Left lung (tissue), 10 donors: Measurements from ENCODE around the gene FHL2. TPM values are rescaled to one million over a fixed set of nuclear protein-coding genes. Genes with fewer than 3 reads are reported as not detected.

Source experiments
- ATAC-seq: fragments of 200-7000 bp; cut with Tn5 transposase; one replicate; pipeline ENCODE4 v1.9.1; 2020; ENCODE audit warnings: moderate library complexity
- DNase-seq, 4 donors: peaks; one replicate each; pipeline ENCODE4 v3.0.0-alpha.2; 2013 to 2020
- H3K27ac ChIP-seq, 2 donors: fragments of 200-600 bp; sonication (generic) in 1 of 2; one replicate each; pipeline versions ENCODE4 v1.5.0 to v1.8.0; 2020 to 2021
- H3K27me3 ChIP-seq, 2 donors: fragments of 200-600 bp; sonication (generic) in 1 of 2; one replicate each; pipeline versions ENCODE4 v1.5.0 to v1.8.0; 2020 to 2021
- H3K36me3 ChIP-seq, 2 donors: fragments of 200-600 bp; sonication (generic) in 1 of 2; one replicate each; pipeline versions ENCODE4 v1.5.0 to v1.8.0; 2020 to 2021
- H3K4me1 ChIP-seq, 2 donors: fragments of 200-600 bp; one replicate each; pipeline ENCODE4 v1.8.0; 2021
- H3K4me3 ChIP-seq, 2 donors: fragments of 200-600 bp; sonication (generic) in 1 of 2; one replicate each; pipeline versions ENCODE4 v1.5.0 to v1.8.0; 2020 to 2021; ENCODE audit warnings: mild to moderate bottlenecking in 1 of 2
- H3K9me3 ChIP-seq, 2 donors: fragments of 200-600 bp; sonication (generic) in 1 of 2; one replicate each; pipeline versions ENCODE4 v1.5.0 to v1.8.0; 2020 to 2021
- intact Hi-C, 2 donors: fragments of 100-400 bp; cut with DNase I; formaldehyde crosslinking; loops; one replicate each; pipeline versions ENCODE4 v1.11.2 to v1.14.2; 2022
- polyA plus RNA-seq, 6 donors: library from polyadenylated mRNA; unstranded; fragments of 120-200 nt; gene quantifications; one replicate each; pipeline ENCODE4 v1.2.1, GENCODE V29; 2013; ENCODE audit not compliant: insufficient read length in 6 of 6
- total RNA-seq, 2 donors: library from RNA; stranded (reverse); fragmentation: NEBNext Ultra II Directional; extraction: Animal tissue kit (Norgen Biotek cat#: 25700); gene quantifications; one replicate each; pipeline ENCODE4 v1.2.1, GENCODE V29; 2021
- TF ChIP-seq, protein P1 (sequence below), 2 donors: fragments of 200-600 bp; sonication (generic) in 1 of 2; IDR thresholded peaks; one replicate each; pipeline versions ENCODE4 v1.5.0 to v1.8.0; 2021; ENCODE audit warnings: antibody characterized with exemption in 2 of 2
- donor health status: DM: no; HTN: yes; CAD: no.
- donor health status: DM: no; HTN: no; CAD: no.

FHL2 gene
- total and polyA plus RNA-seq, 8 donors = 5.0 to 30.1 (median 6.6) TPM

DNA sequence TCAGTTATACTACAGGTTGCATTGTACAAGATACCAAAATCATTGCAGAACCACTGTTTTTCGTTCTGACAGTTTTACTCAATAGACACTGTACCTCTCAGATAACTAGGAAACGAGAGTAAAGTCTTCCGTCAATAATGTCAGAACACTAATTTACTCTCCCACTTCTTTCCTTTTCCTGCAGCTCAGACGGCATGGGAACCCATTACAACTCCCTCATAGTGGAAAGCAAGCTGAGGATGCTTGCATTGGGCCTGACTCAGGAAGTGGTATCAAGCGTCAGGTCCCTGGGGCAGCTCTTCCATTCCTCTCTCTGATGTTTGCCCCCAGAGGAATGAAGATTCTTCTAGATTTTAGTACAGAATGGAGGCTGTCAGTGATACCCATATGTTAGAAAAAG is 23.9 kb upstream of the FHL2 start:
- H3K36me3 ChIP-seq = no peaks in the 10 kb centered on the region
- ATAC-seq = no peak
- H3K9me3 ChIP-seq = no peaks in the 10 kb centered on the region
- no peak overlapping the region for H3K4me3 ChIP-seq
- peaks cover 0 to 8% of the 10 kb centered on the region in 2 donors for H3K27me3 ChIP-seq
- no peak for DNase-seq
- H3K4me1 ChIP-seq = no peaks in the 10 kb centered on the region
- H3K27ac ChIP-seq = no peak overlapping the region
- intact Hi-C loops = no loop called here
- TF ChIP-seq, protein P1, sequence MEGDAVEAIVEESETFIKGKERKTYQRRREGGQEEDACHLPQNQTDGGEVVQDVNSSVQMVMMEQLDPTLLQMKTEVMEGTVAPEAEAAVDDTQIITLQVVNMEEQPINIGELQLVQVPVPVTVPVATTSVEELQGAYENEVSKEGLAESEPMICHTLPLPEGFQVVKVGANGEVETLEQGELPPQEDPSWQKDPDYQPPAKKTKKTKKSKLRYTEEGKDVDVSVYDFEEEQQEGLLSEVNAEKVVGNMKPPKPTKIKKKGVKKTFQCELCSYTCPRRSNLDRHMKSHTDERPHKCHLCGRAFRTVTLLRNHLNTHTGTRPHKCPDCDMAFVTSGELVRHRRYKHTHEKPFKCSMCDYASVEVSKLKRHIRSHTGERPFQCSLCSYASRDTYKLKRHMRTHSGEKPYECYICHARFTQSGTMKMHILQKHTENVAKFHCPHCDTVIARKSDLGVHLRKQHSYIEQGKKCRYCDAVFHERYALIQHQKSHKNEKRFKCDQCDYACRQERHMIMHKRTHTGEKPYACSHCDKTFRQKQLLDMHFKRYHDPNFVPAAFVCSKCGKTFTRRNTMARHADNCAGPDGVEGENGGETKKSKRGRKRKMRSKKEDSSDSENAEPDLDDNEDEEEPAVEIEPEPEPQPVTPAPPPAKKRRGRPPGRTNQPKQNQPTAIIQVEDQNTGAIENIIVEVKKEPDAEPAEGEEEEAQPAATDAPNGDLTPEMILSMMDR (IDR thresholded peaks at IDR 0.05) = no peak

DNA sequence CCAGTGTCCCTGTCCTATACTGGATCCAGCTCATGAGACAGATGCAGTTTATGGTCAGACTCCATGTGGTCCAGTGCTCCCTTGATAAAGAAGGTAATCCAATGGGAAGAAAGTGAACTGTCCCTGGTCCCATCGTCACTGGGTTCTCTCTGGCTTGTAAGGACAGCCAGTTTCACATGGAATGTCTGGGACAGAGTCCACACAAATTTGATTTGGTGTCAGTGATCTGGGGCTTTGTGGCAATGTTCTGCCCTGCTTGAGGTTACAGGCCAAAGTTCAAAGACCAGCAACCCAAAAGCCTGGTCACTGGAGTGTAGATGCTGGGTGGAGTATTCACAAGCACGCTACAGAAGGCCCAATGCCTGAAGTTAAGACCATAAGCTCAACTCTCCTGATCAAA is 22.2 kb upstream of the FHL2 start:
- Histone ChIP-seq H3K9me3 (no peaks in the 10 kb centered on the region), H3K27me3 (no peaks in the 10 kb centered on the region), H3K4me3 (no peak overlapping the region), H3K36me3 (no peaks in the 10 kb centered on the region), H3K27ac (no peak overlapping the region), H3K4me1 (no peaks in the 10 kb centered on the region)
- TF ChIP-seq, protein P1 (IDR thresholded peaks at IDR 0.05) = no peak
- DNase-seq (no peak), ATAC-seq (no peak)
- intact Hi-C loops = no loop called here

DNA sequence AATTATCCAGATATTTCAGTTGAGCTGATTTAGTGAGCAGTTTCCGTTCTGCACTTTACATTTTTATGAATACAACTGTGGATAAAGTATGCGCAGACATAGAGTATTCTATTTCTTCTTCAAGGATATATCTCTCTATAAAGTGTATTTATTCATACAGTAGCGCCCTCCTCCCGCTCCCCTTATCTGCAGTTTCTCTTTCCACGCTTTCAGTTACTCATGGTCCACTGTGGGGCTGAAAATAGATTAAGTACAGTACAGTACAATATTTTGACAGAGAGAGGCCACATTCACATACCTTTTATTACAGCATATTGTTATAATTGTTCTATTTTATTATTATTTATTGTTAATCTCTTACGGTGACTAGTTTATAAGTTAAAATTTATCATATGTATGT is 19.7 kb upstream of the FHL2 start:
- no peak overlapping the region for H3K27ac ChIP-seq

DNA sequence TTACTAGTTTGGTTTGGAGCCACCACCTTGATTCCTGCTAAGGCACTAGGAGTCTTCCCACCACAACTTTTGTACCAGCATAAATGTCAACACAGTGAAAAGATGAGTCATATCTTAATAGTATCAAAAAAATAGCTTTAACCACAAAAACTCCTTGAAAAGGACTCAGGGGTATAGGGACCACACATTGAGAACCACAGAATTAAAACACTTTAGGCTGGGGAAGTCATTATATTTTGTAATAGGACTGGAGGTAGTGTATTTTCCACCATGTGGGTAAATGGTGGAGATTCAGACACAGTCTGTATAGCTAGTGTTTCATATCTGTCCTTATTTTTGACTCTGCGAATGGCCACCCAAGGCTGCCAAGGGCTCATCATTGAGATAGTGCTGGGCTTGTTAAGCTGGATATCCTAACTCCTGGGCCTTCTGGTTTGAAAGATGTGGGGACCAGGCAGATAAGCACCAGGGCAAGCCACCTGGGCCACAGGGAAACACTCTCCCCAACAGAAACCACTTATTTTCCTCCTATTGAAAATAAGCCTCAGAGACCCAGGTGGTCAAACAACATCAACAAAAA is 19.1 kb upstream of the FHL2 start:
- Histone ChIP-seq H3K27ac (no peak overlapping the region), H3K27me3 (peaks cover 0 to 13% of the 10 kb centered on the region in 2 donors), H3K4me3 (no peak overlapping the region), H3K4me1 (no peaks in the 10 kb centered on the region), H3K9me3 (no peaks in the 10 kb centered on the region), H3K36me3 (no peaks in the 10 kb centered on the region)
- TF ChIP-seq, protein P1 (IDR thresholded peaks at IDR 0.05) = no peak
- intact Hi-C loops = no loop called here
- ATAC-seq (no peak), DNase-seq (no peak)

More for the DNA sequence above, 19.7 kb upstream of the FHL2 start:
- DNase-seq = no peak
- TF ChIP-seq, protein P1 (IDR thresholded peaks at IDR 0.05) = no peak
- no peak overlapping the region for H3K4me3 ChIP-seq
- no peak for ATAC-seq
- peaks cover 0 to 8% of the 10 kb centered on the region in 2 donors for H3K27me3 ChIP-seq
- H3K9me3 ChIP-seq = no peaks in the 10 kb centered on the region
- H3K4me1 ChIP-seq = no peaks in the 10 kb centered on the region
- H3K36me3 ChIP-seq = no peaks in the 10 kb centered on the region
- intact Hi-C loops = no loop called here

DNA sequence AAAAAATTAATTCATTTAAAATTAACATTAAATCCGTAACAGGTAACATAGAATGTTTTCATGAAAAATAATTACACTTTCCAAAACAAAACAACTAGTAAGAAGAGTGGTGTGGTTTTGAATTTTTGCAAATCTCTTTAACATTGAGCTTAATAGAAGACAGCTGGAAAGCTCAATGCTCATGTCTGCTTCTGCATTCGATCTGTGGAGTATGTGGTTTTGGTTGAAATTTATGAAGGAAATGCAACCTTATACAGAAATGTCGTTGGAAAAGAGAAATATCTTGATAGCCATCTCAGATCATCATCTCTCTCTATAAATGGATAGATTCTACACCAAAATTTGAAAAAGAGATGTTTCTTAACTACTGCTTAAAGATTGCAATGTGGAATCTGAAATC is 17.3 kb upstream of the FHL2 start:
- intact Hi-C loops = no loop called here
- Histone ChIP-seq H3K4me1 (no peaks in the 10 kb centered on the region), H3K27ac (no peak overlapping the region), H3K27me3 (peaks cover 0 to 20% of the 10 kb centered on the region in 2 donors), H3K9me3 (no peaks in the 10 kb centered on the region), H3K4me3 (no peak overlapping the region), H3K36me3 (no peaks in the 10 kb centered on the region)
- no peak for DNase-seq
- TF ChIP-seq, protein P1 (IDR thresholded peaks at IDR 0.05) = no peak
- ATAC-seq = no peak
